GM19324 (cell line): ENCODE results near the gene TBCK.

Source experiments
- ATAC-seq: cut with Tn5 transposase; IDR thresholded peaks from one replicate; pipeline ENCODE4 v1.9.1; 2021; ENCODE audit warnings: mild to moderate bottlenecking, moderate library complexity; ENCODE audit not compliant: unreplicated experiment, low FRiP score

The TBCK gene

DNA sequence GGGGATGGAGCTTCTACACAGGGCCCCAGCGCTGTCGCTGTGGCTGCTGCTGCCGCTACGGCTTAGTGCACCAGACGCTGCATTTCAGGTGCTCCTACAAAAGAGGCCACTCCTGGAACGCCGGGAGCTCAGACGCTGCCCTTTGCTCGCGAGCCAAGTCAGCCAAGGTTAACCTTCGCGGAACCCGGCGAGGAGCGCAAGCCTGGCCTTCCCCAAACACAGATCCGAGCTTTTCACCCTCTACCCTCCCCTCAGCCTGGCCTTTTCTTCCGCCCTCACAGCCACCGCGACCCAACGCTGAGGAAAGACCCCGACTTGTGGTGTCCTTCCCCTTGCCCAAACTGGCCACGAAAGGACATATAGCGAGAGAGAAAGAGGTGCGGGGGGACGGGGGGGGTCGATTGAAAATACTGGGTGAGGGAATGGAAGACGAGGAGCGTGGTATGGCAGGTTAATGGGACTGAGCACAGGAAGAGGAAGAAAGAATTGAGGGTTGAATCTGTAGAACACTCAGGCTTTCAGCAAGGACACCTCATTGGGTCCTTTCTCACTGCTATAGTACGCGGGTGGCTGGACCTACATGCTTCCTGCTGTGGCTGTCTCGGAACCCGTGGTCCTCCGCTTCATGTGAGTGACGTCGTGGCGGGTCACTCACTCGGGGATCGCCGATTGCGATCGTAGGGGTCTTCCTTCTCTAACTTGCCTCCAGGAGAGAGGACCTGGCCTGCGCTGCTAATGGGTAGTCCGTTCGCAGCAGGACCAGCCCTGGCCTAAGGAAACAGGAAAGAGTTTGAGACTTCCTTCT, at the start of gene TBCK, which contains the start of gene AIMP1:
TSS of gene TBCK (minus strand) at position 242 of the 805 bp plus-strand sequence. CDS start 7,249 bp downstream, outside the sequence.
TSS of gene AIMP1 (plus strand) at position 583 of the 805 bp plus-strand sequence. CDS start 8,460 bp downstream, outside the sequence.
- ATAC-seq, result peak; percentile 91

GRCh38 chr4:106365613-106366012, 49.6 kb upstream of the TBCK start:
- no peak for ATAC-seq

- no peak for ATAC-seq
These were observed 48.3 kb upstream of the TBCK start for GRCh38 chr4:106364282-106364681.

GRCh38 chr4:106362086-106362825, 46.2 kb upstream of the TBCK start:
- no peak for ATAC-seq

DNA sequence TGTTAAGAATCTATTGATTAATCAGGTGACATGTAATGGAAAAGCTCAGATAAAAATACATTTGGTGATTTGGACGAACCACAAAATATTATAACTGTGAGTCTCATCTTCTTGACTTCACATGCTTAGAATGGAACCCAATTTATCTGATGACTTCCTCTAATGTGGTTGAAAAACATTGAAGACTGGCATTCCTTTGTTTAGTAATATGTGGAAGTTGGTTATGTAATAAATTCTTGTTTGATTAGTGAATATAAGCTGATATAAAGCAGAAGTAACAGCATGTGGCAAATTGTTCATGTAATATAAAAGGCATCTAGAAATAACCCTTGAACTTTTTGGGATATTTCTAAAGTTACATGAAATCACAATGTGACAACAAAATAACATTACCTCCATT, 42.9 kb upstream of the TBCK start:
- ATAC-seq, result no peak

- ATAC-seq, result no peak
These were observed 39.2 kb upstream of the TBCK start for GRCh38 chr4:106355193-106355592.

- no peak for ATAC-seq
These were observed 37.8 kb upstream of the TBCK start for GRCh38 chr4:106353786-106354185.

GRCh38 chr4:106351016-106351415, 35.0 kb upstream of the TBCK start:
- ATAC-seq, result no peak

- no peak for ATAC-seq
These were observed 31.2 kb upstream of the TBCK start for GRCh38 chr4:106347167-106347566.

- no peak for ATAC-seq
These were observed 28.6 kb upstream of the TBCK start for GRCh38 chr4:106344647-106344970.

DNA sequence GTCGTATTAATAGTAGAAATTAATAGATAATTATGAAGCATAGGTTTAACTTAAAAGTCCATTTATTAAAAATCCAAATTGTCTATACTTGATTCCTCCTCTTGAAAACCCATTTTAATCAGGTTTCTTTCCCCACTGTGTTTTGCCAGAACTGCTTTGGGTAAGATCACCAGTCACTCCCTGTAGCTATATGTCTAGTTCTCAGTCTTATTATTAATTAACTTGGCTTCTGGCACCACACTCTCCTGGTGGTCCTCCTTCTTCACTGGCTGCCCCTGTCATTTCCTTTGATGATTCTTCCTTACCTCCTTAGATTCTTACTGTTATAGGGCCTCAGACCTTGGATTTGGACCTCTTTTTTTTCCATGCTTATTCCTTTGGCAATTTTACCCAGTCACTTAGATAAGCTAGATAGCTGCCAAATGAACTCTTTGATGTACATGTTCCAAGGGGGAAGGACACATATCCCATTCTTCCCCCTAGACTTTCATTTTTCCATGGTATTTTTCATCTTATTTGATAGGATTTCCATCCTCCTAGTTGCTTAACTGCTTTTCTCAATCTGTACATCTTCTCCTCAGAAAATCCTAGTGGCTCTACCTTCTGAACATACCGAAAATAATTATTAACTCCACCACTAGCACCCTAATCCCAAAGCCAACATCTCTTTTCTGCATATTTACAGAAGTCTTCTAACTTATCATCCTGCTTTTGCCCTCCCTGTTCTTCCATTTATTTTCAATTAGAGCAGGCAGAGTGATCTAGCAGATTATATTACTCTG, 28.0 kb upstream of the TBCK start:
- no peak for ATAC-seq

DNA sequence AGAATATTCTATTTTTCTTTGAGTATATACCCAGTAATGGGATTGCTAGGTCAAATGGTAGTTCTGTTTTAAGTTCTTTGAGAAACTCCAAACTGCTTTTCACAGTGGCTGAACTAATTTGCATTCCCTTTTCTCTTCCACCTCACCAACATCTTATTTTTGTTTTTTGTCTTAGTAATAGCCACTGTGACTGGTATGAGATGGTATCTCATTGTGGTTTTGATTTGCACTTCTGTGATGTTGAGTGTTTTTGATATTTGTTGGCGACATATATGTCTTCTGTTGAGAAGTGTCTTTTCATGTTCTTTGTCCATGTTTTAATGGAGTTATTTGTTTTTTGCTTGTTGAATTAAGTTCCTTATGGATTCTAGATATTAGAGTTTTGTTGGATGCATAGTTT, 24.8 kb upstream of the TBCK start:
- ATAC-seq, result no peak

DNA sequence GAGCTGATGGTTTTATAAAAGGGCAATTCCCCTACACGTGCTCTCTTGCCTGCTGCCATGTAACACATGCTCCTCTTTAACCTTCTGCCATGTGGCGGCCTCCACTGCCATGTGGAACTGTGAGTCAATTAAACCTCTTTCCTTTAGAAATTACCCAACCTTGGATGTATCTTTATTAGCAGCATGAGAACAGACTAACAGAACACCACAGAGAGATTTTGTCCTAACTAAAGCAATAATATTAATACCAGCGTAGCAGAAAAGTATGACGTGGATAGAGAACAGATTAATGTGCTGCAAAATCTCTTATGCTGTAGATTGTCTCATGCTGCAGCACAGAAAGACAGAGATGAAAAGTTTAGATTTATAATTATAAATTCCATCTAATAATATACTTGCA, 23.4 kb upstream of the TBCK start:
- no peak for ATAC-seq

DNA sequence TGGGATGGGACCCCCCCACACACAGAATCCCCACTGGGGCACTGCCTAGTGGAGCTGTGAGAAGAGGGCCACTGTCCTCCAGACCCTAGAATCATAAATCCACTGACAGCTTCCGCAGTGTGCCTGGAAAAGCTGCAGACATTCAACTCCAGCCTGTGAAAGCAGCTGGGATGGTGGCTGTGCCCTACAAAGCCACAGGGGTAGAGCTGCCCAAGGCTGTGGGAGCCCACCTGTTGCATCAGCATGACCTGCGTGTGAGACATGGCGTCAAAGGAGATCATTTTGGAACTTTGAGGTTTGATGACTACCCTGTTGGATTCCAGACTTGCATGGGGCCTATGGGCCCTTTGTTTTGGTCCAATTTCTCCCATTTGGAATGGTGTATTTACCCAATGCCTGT, 22.7 kb upstream of the TBCK start:
- no peak for ATAC-seq

DNA sequence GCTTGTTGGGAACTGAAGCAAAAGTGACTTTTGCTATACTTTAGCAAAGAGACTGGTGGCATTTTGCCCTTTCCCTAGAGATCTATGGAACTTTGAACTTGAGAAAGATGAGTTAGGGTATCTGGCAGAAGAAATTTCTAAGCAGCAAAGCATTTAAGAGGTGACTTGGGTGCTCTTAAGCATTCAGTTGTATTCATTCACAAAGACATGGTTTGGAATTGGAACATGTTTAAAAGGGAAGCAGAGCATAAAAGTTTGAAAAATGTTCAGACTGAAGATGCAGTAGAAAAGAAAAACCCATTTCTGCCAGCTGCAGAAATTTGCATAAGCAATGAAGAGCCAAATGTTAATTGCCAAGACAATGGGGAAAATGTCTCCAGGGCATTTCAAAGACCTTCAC, 21.9 kb upstream of the TBCK start:
- no peak for ATAC-seq

DNA sequence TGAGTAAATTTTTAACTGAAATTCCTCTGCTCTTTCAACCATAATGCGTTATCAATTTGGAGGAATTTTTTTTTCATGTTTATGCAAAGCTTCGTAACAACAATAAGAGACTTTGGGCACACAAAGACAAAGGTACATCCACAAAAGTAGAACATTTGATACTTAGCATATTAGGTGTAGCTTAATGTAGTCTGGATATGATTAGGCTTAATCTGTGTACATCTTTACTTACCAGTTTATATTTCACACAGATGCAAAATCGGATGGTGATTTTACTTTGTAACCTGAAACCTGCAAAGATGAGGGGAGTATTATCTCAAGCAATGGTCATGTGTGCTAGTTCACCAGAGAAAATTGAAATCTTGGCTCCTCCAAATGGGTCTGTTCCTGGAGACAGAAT, 20.6 kb upstream of the TBCK start:
- ATAC-seq, result no peak

DNA sequence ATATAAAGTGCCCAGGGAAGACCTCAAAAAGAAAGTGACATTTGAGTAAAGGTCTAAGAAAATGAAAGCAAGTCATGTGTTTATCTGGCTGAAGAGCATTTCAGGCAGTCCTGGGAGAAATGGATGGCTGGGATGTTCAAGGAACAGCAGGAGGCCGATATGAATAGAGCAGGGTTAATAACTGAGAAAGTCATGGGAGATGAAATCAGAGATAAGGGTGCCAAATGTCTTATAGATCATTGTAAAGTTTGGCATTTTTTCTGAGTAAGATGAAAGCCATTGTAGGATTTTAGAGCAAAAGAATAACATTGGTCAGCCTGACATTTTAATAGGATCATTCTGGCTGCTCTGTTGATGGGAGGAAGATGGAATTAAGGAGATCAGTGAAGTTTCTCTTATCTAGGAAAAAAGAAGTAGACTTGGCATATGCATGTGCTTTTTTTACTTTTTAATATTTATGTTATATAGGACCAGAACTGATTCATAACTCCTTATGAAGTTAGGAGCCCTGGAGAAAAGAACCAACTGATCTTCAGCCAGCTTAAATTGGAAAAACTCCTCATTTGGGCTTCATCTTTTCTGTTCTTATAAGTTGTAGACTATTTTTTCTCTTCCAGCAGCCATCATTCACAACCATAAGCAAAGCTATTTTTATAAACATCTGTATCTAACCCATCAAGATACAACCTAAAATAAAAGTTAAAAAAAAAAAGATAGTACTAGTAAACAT, 18.9 kb upstream of the TBCK start:
- no peak for ATAC-seq

GRCh38 chr4:106333186-106333585, 17.2 kb upstream of the TBCK start:
- ATAC-seq, result no peak

DNA sequence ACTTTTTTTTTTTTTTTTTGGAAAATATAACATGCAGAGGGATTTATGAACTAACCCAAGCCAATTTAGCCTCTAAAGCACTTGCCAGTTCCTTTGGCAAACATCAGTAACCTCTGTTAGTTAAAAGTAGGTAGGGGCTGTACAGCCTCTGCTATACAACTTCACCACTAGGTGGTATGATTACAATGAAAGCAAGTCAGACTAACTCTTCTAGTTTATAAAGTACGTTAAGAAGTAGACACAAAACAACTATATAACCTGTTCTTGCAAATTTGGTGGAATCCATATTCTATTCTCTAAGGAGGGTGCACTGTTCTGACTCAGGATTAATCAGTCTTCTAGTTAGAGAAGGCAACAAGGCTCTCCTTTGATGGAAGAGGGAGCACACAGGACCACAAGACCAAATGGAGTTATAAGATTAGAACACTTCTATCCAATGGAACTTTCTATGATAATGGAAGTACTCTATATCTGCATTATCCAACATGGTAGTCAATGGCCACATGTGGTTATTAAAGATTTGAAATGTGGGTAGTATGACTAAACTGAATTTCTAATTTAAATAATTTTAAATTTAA, 13.1 kb upstream of the TBCK start:
- ATAC-seq, result no peak

GRCh38 chr4:106325800-106326199, 9.8 kb upstream of the TBCK start:
- ATAC-seq, result no peak
